Gastroesophageal sphincter (tissue), 3 donors: ENCODE data around the gene KLK8.

ENCODE experiments used
- CTCF ChIP-seq, 4 experiments: fragments of 200-600 bp in 2 of 4; fragments of 450-650 bp in 2 of 4; sonication (generic) in 1 of 4; IDR thresholded peaks; one replicate each; pipeline ENCODE4 v1.5.1; 2017 to 2019; ENCODE audit warnings: antibody characterized with exemption in 4 of 4, mild to moderate bottlenecking in 2 of 4, moderate library complexity in 2 of 4
- EP300 ChIP-seq: sonication (generic); formaldehyde crosslinking; IDR thresholded peaks from one replicate; pipeline ENCODE4 v1.6.1; 2017; ENCODE audit warnings: antibody characterized with exemption, mild to moderate bottlenecking
- POLR2A ChIP-seq, 2 donors: fragments of 450-650 bp; IDR thresholded peaks; one replicate each; pipeline ENCODE4 v1.6.1; 2017; ENCODE audit warnings: antibody characterized with exemption in 2 of 2, mild to moderate bottlenecking in 2 of 2, moderate library complexity in 1 of 2
- POLR2AphosphoS5 ChIP-seq: sonication (generic); formaldehyde crosslinking; IDR thresholded peaks from one replicate; pipeline ENCODE4 v1.6.1; 2017; ENCODE audit warnings: antibody characterized with exemption

- no peak for TF ChIP-seq POLR2AphosphoS5
- no peak for TF ChIP-seq CTCF (IDR thresholded peaks at IDR 0.05)
- no peak for TF ChIP-seq POLR2A (IDR thresholded peaks at IDR 0.05)
- no peak for TF ChIP-seq EP300
These were observed 25.9 kb upstream of the KLK8 start for GRCh38 chr19:51027126-51027806.
